HEK293 (cell line): Measurements from ENCODE around the gene CACNB3.

Experiments used
- CTCF ChIA-PET: fragments of 350-600 bp; formaldehyde crosslinking; extraction: SDS; loops from one replicate; lab custom pipeline; 2021; ENCODE audit warnings: antibody characterized with exemption; lab: Yijun Ruan, JAX
- POLR2A ChIA-PET: fragments of 300-600 bp; formaldehyde crosslinking; extraction: SDS; loops from one replicate; lab custom pipeline; 2020; ENCODE audit warnings: antibody characterized with exemption, inconsistent platforms; lab: Yijun Ruan, JAX
- H3K27ac ChIP-seq: fragments of 200-500 bp; sonication (Bioruptor generic); 2 replicates; pipeline ENCODE4 v1.5.1; 2014; ENCODE audit warnings: low read depth, low read length, control low read depth, inconsistent platforms; ENCODE audit errors: extremely low read depth
- H3K36me3 ChIP-seq, 2 experiments: fragments of 200-500 bp in 1 of 2; sonication (Bioruptor generic) in 1 of 2; 1 replicate in 1 of 2; 2 replicates in 1 of 2; pipeline ENCODE4 v1.5.1; 2014 to 2017; ENCODE audit warnings: inconsistent platforms in 2 of 2, low read length in 2 of 2; ENCODE audit not compliant: control insufficient read depth in 2 of 2, insufficient read depth in 1 of 2
- H3K4me1 ChIP-seq: fragments of 200-500 bp; sonication (Bioruptor generic); 2 replicates; pipeline ENCODE4 v1.5.1; 2014; ENCODE audit warnings: mild to moderate bottlenecking, low read length, inconsistent platforms; ENCODE audit not compliant: control insufficient read depth, insufficient read depth
- H3K4me3 ChIP-seq: 2 replicates; pipeline ENCODE4 v1.5.1; 2011; ENCODE audit warnings: low read depth, mild to moderate bottlenecking, control low read depth, low read length, moderate library complexity
- H3K9me3 ChIP-seq: fragments of 200-500 bp; sonication (Bioruptor generic); 2 replicates; pipeline ENCODE4 v1.5.1; 2014; ENCODE audit warnings: low read depth, low read length, inconsistent platforms; ENCODE audit not compliant: control insufficient read depth, insufficient read depth
- GLI4 ChIP-seq: fragments of 450-650 bp; formaldehyde crosslinking; IDR thresholded peaks from 2 replicates; pipeline ENCODE4 v1.5.1; 2016; ENCODE audit warnings: missing biosample characterization, missing genetic modification characterization
- HOXD13 ChIP-seq: sonication (generic); formaldehyde crosslinking; IDR thresholded peaks from 2 replicates; pipeline ENCODE4 v1.8.0; 2022; ENCODE audit warnings: missing genetic modification reagents, borderline replicate concordance
- OVOL3 ChIP-seq: fragments of 450-650 bp; formaldehyde crosslinking; IDR thresholded peaks from 2 replicates; pipeline ENCODE4 v1.5.1; 2016; ENCODE audit warnings: missing biosample characterization, missing genetic modification characterization
- SP3 ChIP-seq: fragments of 450-650 bp; formaldehyde crosslinking; IDR thresholded peaks from 2 replicates; pipeline ENCODE4 v1.5.1; 2016; ENCODE audit warnings: missing biosample characterization, missing genetic modification characterization
- TCF7L2 ChIP-seq: IDR thresholded peaks from 2 replicates; pipeline ENCODE4 v1.6.1; 2011; ENCODE audit warnings: low read depth, mild to moderate bottlenecking, inconsistent platforms, low read length, moderate library complexity, borderline replicate concordance
- ZBTB17 ChIP-seq: fragments of 450-650 bp; formaldehyde crosslinking; IDR thresholded peaks from 2 replicates; pipeline ENCODE4 v1.5.1; 2016; ENCODE audit warnings: missing biosample characterization, missing genetic modification characterization
- ZFP37 ChIP-seq: fragments of 450-650 bp; formaldehyde crosslinking; IDR thresholded peaks from 2 replicates; pipeline ENCODE4 v1.5.1; 2016; ENCODE audit warnings: missing biosample characterization, missing genetic modification characterization
- ZFP41 ChIP-seq: fragments of 450-650 bp; formaldehyde crosslinking; IDR thresholded peaks from 2 replicates; pipeline ENCODE4 v1.5.1; 2016; ENCODE audit warnings: missing biosample characterization, missing genetic modification characterization, borderline replicate concordance
- ZFP69B ChIP-seq: fragments of 450-650 bp; formaldehyde crosslinking; IDR thresholded peaks from 2 replicates; pipeline ENCODE4 v1.5.1; 2016; ENCODE audit warnings: missing biosample characterization, missing genetic modification characterization
- ZNF10 ChIP-seq: fragments of 450-650 bp; formaldehyde crosslinking; IDR thresholded peaks from 2 replicates; pipeline ENCODE4 v1.5.1; 2017; ENCODE audit warnings: missing biosample characterization, missing genetic modification characterization
- ZNF121 ChIP-seq: fragments of 450-650 bp; formaldehyde crosslinking; IDR thresholded peaks from 2 replicates; pipeline ENCODE4 v1.5.1; 2016; ENCODE audit warnings: missing biosample characterization, missing genetic modification characterization
- ZNF16 ChIP-seq: fragments of 450-650 bp; formaldehyde crosslinking; IDR thresholded peaks from 2 replicates; pipeline ENCODE4 v1.5.1; 2016; ENCODE audit warnings: low read depth, missing biosample characterization, missing genetic modification characterization
- ZNF221 ChIP-seq: fragments of 450-650 bp; formaldehyde crosslinking; IDR thresholded peaks from 2 replicates; pipeline ENCODE4 v1.5.1; 2017; ENCODE audit warnings: missing biosample characterization, missing genetic modification characterization, borderline replicate concordance
- ZNF426 ChIP-seq: fragments of 450-650 bp; formaldehyde crosslinking; IDR thresholded peaks from 2 replicates; pipeline ENCODE4 v1.5.1; 2017; ENCODE audit warnings: missing biosample characterization, missing genetic modification characterization, mild to moderate bottlenecking, inconsistent platforms, moderate library complexity
- ZNF558 ChIP-seq: fragments of 450-650 bp; formaldehyde crosslinking; IDR thresholded peaks from 2 replicates; pipeline ENCODE4 v1.5.1; 2016; ENCODE audit warnings: missing biosample characterization, missing genetic modification characterization
- ZNF560 ChIP-seq: fragments of 450-650 bp; formaldehyde crosslinking; IDR thresholded peaks from 2 replicates; pipeline ENCODE4 v1.5.1; 2017; ENCODE audit warnings: missing biosample characterization, missing genetic modification characterization, borderline replicate concordance
- ZNF629 ChIP-seq: fragments of 450-650 bp; formaldehyde crosslinking; IDR thresholded peaks from 2 replicates; pipeline ENCODE4 v1.5.1; 2017; ENCODE audit warnings: missing biosample characterization, missing genetic modification characterization
- ZSCAN16 ChIP-seq: fragments of 450-650 bp; formaldehyde crosslinking; IDR thresholded peaks from 2 replicates; pipeline ENCODE4 v1.5.1; 2016; ENCODE audit warnings: missing biosample characterization, missing genetic modification characterization
- ZSCAN30 ChIP-seq: fragments of 450-650 bp; IDR thresholded peaks from 2 replicates; pipeline ENCODE4 v1.5.1; 2018; ENCODE audit warnings: missing biosample characterization, mild to moderate bottlenecking, missing genetic modification characterization, moderate library complexity
- ZSCAN5A ChIP-seq: fragments of 450-650 bp; formaldehyde crosslinking; IDR thresholded peaks from 2 replicates; pipeline ENCODE4 v1.5.1; 2016; ENCODE audit warnings: missing biosample characterization, missing genetic modification characterization
- TF ChIP-seq, protein P1 (sequence below): fragments of 450-650 bp; formaldehyde crosslinking; IDR thresholded peaks from 2 replicates; pipeline ENCODE4 v1.5.1; 2016; ENCODE audit warnings: missing biosample characterization, missing genetic modification characterization
- TF ChIP-seq, protein P2 (sequence below): fragments of 450-650 bp; IDR thresholded peaks from 2 replicates; pipeline ENCODE4 v1.5.1; 2018; ENCODE audit warnings: missing biosample characterization, missing genetic modification characterization
- TF ChIP-seq, protein P3 (sequence below): fragments of 450-650 bp; formaldehyde crosslinking; IDR thresholded peaks from 2 replicates; pipeline ENCODE4 v1.5.1; 2017; ENCODE audit warnings: missing biosample characterization, missing genetic modification characterization

CACNB3 gene

DNA sequence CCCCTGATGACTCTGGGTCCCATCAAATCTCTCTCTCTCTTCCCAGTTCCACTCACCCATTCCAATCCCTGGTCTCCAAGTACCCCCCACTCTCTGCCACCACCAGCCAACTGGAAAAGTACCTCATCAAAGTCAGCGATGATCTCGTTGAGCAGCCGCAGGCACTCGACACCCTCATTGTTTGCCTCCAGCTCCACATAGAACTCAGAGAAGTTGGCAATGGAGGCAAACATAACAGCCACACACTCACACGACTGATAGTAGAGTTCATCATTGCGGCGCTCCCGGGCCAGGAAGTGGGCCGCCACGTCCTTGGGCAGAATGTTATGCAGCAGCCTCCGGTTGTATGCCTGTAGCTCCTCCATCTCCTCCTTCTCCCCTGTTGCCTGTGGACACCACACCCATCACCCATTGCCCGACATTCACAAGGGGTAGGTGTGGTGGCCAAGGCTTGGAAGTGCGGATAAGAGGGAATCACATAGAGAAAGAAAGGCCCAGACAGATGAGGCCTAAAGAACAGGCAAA lies 46.6 kb upstream of the CACNB3 start:
- TF ChIP-seq, protein P1, sequence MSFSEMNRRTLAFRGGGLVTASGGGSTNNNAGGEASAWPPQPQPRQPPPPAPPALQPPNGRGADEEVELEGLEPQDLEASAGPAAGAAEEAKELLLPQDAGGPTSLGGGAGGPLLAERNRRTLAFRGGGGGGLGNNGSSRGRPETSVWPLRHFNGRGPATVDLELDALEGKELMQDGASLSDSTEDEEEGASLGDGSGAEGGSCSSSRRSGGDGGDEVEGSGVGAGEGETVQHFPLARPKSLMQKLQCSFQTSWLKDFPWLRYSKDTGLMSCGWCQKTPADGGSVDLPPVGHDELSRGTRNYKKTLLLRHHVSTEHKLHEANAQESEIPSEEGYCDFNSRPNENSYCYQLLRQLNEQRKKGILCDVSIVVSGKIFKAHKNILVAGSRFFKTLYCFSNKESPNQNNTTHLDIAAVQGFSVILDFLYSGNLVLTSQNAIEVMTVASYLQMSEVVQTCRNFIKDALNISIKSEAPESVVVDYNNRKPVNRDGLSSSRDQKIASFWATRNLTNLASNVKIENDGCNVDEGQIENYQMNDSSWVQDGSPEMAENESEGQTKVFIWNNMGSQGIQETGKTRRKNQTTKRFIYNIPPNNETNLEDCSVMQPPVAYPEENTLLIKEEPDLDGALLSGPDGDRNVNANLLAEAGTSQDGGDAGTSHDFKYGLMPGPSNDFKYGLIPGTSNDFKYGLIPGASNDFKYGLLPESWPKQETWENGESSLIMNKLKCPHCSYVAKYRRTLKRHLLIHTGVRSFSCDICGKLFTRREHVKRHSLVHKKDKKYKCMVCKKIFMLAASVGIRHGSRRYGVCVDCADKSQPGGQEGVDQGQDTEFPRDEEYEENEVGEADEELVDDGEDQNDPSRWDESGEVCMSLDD (tag by site-specific recombination), result no peak
- TF ChIP-seq ZSCAN5A (no peak), ZSCAN16 (no peak), ZNF121 (tag by site-specific recombination) (no peak), ZNF558 (tag by site-specific recombination) (no peak), ZNF221 (no peak), ZNF629 (tag by site-specific recombination) (no peak), TCF7L2 (no peak), ZFP69B (tag by site-specific recombination) (no peak), GLI4 (tag by site-specific recombination) (no peak), ZNF16 (no peak), SP3 (tag by site-specific recombination) (no peak), HOXD13 (no peak), ZFP41 (tag by site-specific recombination) (no peak), ZNF426 (tag by site-specific recombination) (no peak), OVOL3 (tag by site-specific recombination) (no peak)
- TF ChIP-seq, protein P2, sequence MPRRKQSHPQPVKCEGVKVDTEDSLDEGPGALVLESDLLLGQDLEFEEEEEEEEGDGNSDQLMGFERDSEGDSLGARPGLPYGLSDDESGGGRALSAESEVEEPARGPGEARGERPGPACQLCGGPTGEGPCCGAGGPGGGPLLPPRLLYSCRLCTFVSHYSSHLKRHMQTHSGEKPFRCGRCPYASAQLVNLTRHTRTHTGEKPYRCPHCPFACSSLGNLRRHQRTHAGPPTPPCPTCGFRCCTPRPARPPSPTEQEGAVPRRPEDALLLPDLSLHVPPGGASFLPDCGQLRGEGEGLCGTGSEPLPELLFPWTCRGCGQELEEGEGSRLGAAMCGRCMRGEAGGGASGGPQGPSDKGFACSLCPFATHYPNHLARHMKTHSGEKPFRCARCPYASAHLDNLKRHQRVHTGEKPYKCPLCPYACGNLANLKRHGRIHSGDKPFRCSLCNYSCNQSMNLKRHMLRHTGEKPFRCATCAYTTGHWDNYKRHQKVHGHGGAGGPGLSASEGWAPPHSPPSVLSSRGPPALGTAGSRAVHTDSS (tag by site-specific recombination), result no peak
- Histone ChIP-seq H3K4me1 (no peaks in the 10 kb centered on the region), H3K9me3 (no peaks in the 10 kb centered on the region), H3K36me3 (peaks cover 14 to 89% of the 10 kb centered on the region in 2 experiments), H3K4me3 (no peak overlapping the region), H3K27ac (no peak overlapping the region)
- ChIA-PET POLR2A (no interaction called here), CTCF (interaction anchor here (0.5 to 1.6 kb wide), 4 partner anchors 8 to 25 kb away, joined by 3 to 7 read pairs (median 4); no protein-coding TSS in a partner anchor)

DNA sequence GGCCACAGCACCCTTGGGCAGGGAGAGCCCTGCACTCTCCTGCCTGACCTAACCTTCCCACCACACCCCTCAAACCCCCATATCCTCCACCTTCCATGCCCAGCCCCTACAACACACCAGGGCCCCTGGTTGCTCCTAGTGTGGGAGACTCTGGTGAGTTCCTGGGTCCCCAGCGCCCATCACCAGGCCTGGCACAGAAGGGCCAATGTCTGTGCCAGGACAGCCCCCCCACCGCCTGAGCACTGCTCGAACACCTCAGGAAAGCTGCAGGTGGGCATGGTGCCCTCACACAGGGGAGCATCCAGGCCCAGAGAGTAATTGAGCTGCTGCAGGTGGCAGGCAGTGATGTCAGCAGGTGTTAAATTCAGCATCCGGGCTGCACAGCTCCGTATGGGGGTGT lies 44.6 kb upstream of the CACNB3 start:
- POLR2A ChIA-PET, result no interaction called here
- Histone ChIP-seq H3K4me3 (no peak overlapping the region), H3K27ac (no peak overlapping the region), H3K4me1 (no peaks in the 10 kb centered on the region), H3K36me3 (peaks cover 14 to 86% of the 10 kb centered on the region in 2 experiments), H3K9me3 (no peaks in the 10 kb centered on the region)
- CTCF ChIA-PET, result interaction anchor here (1.4 kb wide), 1 partner anchor 21 kb away, joined by 3 read pairs; no protein-coding TSS in a partner anchor
- no peak for TF ChIP-seq ZNF560
- no peak for TF ChIP-seq ZNF10 (tag by site-specific recombination)
- TF ChIP-seq, protein P3, sequence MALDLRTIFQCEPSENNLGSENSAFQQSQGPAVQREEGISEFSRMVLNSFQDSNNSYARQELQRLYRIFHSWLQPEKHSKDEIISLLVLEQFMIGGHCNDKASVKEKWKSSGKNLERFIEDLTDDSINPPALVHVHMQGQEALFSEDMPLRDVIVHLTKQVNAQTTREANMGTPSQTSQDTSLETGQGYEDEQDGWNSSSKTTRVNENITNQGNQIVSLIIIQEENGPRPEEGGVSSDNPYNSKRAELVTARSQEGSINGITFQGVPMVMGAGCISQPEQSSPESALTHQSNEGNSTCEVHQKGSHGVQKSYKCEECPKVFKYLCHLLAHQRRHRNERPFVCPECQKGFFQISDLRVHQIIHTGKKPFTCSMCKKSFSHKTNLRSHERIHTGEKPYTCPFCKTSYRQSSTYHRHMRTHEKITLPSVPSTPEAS (tag by site-specific recombination), result no peak
- no peak for TF ChIP-seq ZSCAN5A
- no peak for TF ChIP-seq ZSCAN30 (tag by site-specific recombination)
- no peak for TF ChIP-seq ZBTB17 (tag by site-specific recombination)
- no peak for TF ChIP-seq ZFP37 (tag by site-specific recombination)
